Right atrium auricular region (tissue), 2 donors: ENCODE results near the gene COL8A1. TPM values are rescaled to one million over a fixed set of nuclear protein-coding genes. Genes with fewer than 3 reads are reported as not detected.
"Not testable (repeated sequence)": the region's sequence is repeated elsewhere in the genome, so short reads cannot be mapped to it uniquely, and the experiment has no call there.

ENCODE experiments used
- DNase-seq: peaks from one replicate; pipeline ENCODE4 v3.0.0-alpha.2; 2019; ENCODE audit warnings: low spot score
- H3K27ac ChIP-seq, 2 donors: fragments of 200-600 bp; sonication (generic); 1 replicate in 1 of 2; 2 replicates in 1 of 2; pipeline ENCODE4 v1.5.1; 2016 to 2019
- H3K27me3 ChIP-seq, 2 donors: fragments of 200-600 bp; sonication (generic); one replicate each; pipeline versions ENCODE4 v1.5.1 to v1.6.0; 2017 to 2019
- H3K36me3 ChIP-seq: fragments of 200-600 bp; sonication (generic); one replicate; pipeline ENCODE4 v1.5.1; 2016
- H3K4me1 ChIP-seq, 2 donors: fragments of 200-600 bp; sonication (generic); one replicate each; pipeline versions ENCODE4 v1.5.1 to v1.6.0; 2017 to 2019
- H3K4me3 ChIP-seq, 2 donors: fragments of 200-600 bp; sonication (generic); 1 replicate in 1 of 2; 2 replicates in 1 of 2; pipeline ENCODE4 v1.5.1; 2017 to 2019; ENCODE audit warnings: mild to moderate bottlenecking in 1 of 2, moderate library complexity in 1 of 2
- H3K9me3 ChIP-seq, 2 donors: fragments of 200-600 bp; sonication (generic); one replicate each; pipeline ENCODE4 v1.5.1; 2019
- total RNA-seq, 2 donors: library from RNA; depleted of rRNA; stranded (reverse); fragments of >200 nt; gene quantifications; one replicate each; pipeline ENCODE4 v1.1.0, GENCODE V29; 2016
- TF ChIP-seq, protein P1 (sequence below), 2 donors: fragments of 200-600 bp; sonication (generic); IDR thresholded peaks; one replicate each; pipeline ENCODE4 v1.5.1; 2019; ENCODE audit warnings: antibody characterized with exemption in 2 of 2

COL8A1 gene
- total RNA-seq, result 10 to 100 TPM; 43.3 to 53.8 TPM

DNA sequence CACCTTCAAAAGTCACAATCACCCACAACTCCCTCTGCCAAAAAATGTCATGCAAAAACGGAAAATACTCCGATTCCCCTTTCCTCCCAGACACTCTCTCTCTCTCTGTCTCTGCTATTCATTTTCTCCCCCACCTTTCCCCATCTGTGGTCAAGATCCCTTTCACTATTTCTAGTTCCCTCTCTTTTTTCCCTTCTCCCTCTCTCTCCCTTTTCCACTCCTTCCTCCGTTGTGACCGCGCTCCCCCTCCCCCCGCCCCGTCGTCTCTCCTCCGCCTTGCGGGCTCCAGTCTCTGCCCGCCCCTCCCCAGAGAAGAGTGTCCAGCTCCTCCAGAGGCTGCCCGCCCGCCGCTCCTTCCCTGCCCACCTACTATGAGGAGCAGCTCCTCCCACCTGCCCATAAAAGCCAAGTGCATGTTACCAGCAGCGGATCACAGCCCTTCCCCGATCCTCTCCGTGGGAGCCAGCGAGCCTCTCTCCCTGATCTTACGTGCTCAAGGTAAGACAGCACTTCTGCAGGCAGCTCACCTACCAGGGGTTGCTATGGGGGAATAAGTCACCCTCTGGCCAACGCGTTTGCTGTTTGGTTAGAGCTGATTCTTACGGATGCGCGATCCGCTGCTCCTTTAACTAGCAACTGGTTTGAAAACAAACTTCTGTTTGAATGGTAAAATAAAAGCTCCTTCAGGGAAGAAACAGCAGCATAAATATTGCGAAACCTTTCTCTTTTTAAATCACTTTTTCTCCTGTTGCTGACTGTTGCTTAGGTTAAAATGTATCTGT lies at the start of gene COL8A1:
Gene COL8A1, plus strand, starts transcription at position 428 of the 782 bp plus-strand sequence. CDS start 152,089 bp downstream, outside the sequence.
- Histone ChIP-seq H3K27ac (peak within 1 kb of the TSS; percentile 83 to 89), H3K36me3 (no peaks in the 10 kb centered on the region), H3K4me1 (peaks cover 0 to 11% of the 10 kb centered on the region in 2 donors), H3K27me3 (no peaks in the 10 kb centered on the region), H3K9me3 (no peaks in the 10 kb centered on the region), H3K4me3 (peak within 1 kb of the TSS; percentile 57 to 61)
- TF ChIP-seq, protein P1, sequence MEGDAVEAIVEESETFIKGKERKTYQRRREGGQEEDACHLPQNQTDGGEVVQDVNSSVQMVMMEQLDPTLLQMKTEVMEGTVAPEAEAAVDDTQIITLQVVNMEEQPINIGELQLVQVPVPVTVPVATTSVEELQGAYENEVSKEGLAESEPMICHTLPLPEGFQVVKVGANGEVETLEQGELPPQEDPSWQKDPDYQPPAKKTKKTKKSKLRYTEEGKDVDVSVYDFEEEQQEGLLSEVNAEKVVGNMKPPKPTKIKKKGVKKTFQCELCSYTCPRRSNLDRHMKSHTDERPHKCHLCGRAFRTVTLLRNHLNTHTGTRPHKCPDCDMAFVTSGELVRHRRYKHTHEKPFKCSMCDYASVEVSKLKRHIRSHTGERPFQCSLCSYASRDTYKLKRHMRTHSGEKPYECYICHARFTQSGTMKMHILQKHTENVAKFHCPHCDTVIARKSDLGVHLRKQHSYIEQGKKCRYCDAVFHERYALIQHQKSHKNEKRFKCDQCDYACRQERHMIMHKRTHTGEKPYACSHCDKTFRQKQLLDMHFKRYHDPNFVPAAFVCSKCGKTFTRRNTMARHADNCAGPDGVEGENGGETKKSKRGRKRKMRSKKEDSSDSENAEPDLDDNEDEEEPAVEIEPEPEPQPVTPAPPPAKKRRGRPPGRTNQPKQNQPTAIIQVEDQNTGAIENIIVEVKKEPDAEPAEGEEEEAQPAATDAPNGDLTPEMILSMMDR (IDR thresholded peaks at IDR 0.05), result no peak
- DNase-seq, result peak; percentile 82

DNA sequence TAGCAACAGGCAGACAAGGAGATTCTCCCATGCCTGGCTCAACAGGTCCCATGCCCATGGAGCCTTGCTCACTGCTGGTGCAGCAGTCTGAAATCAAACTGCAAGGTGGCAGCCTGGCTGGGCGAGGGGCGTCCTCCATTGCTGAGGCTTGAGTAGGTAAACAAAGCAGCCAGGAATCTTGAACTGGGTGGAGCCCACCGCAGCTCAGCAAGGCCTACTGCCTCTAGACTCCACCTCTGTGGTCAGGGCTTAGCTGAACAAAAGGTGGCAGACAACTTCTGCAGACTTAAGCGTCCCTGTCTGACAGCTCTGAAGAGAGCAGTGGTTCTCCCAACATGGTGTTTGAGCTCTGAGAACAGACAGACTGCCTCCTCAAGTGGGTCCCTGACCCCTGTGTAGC lies 49.2 kb upstream of the COL8A1 start:
- DNase-seq, H3K27me3 ChIP-seq, H3K4me1 ChIP-seq, H3K36me3 ChIP-seq, H3K27ac ChIP-seq, H3K9me3 ChIP-seq, H3K4me3 ChIP-seq: not testable (repeated sequence)

DNA sequence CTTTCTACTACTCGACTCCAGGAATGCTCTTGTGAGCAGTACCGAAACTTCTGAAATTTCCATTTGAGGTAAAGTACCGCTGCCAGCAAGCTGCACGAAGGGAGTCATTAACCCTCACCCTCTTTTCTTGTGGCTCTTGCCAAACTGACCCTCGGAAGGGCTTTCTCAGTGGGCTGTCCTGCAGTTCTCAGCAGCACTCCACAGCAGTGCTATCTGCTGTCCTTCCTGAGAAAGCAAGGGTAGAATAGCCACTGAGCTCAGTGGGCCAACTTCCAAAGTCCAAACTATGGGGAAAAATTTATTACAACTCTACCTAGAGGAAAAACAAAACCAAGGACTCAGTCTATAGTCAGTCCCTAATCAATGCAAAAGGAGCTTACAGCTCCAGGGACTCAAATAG lies 38.5 kb upstream of the COL8A1 start:
- Histone ChIP-seq H3K9me3 (no peaks in the 10 kb centered on the region), H3K4me1 (no peaks in the 10 kb centered on the region), H3K36me3 (no peaks in the 10 kb centered on the region), H3K27ac (no peak overlapping the region), H3K4me3 (no peak overlapping the region), H3K27me3 (no peaks in the 10 kb centered on the region)
- TF ChIP-seq, protein P1 (IDR thresholded peaks at IDR 0.05), result no peak
- no peak for DNase-seq

DNA sequence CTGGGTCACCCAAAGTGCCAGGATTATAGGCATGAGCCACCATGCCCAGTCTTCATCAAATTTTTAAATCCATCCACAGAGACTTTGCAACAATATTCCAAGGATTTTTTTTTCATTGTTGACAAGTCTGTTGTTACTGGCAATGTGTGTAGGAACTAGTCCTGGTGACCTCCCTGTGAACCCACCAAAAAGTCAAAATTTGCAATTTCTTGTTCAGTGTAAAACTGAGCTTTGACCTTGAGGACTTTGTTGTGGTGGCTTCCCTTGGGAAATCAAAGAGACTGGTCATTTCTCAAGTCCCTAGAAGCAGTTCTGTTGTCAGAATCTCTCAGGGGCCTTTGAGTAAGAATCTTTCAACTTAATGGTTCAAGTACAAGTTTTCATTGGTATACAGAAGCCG lies 36.9 kb upstream of the COL8A1 start:
- TF ChIP-seq, protein P1 (IDR thresholded peaks at IDR 0.05), result no peak
- H3K4me1 ChIP-seq, result no peaks in the 10 kb centered on the region

DNA sequence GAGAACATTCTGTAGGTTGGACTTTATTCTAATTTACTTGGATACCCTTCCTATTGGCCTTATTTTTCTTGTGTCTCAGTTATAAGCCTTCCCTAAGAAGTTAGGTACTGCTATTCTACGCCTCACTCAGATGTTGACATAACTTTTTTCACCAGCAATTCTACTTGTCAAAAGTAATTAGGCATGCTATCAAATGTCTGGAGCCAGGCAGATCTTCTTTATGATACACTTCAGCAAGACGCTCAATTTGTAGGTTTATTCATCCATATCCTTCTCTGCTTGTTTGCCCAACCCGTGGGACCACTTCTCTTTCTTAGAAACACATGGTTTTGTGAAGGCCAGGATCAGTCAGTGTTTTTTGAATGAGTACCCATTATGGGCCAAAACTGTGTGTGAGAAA lies 36.2 kb upstream of the COL8A1 start:
- H3K4me3 ChIP-seq, result no peak overlapping the region
- no peak for DNase-seq
- no peaks in the 10 kb centered on the region for H3K9me3 ChIP-seq
- H3K27me3 ChIP-seq, result no peaks in the 10 kb centered on the region
- TF ChIP-seq, protein P1 (IDR thresholded peaks at IDR 0.05), result no peak
- H3K36me3 ChIP-seq, result no peaks in the 10 kb centered on the region
- no peaks in the 10 kb centered on the region for H3K4me1 ChIP-seq
- H3K27ac ChIP-seq, result no peak overlapping the region

More for the DNA sequence above, 36.9 kb upstream of the COL8A1 start:
- Histone ChIP-seq H3K27me3 (no peaks in the 10 kb centered on the region), H3K4me3 (no peak overlapping the region), H3K27ac (no peak overlapping the region), H3K36me3 (no peaks in the 10 kb centered on the region), H3K9me3 (no peaks in the 10 kb centered on the region)
- DNase-seq, result no peak

DNA sequence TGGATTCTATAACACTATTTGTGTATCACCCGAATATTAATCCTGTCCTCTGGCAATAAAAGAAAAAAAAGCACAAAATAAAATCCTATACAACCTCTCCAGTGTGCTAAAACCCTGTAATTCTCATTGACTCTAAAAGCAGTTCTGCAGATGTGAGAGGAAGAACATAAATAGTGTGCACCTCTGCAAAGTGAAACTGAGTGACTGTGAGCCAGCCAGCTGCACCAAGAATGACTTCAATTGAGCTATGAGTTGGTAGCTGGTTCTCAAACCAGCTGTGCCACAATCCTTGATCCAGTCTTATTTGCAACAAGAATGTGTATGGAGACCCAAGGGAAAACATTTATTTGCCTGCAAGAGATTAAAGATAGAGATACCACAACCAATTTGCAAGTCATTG lies 31.2 kb upstream of the COL8A1 start:
- no peak overlapping the region for H3K4me3 ChIP-seq
- TF ChIP-seq, protein P1 (IDR thresholded peaks at IDR 0.05), result no peak
- DNase-seq, result no peak
- no peak overlapping the region for H3K27ac ChIP-seq
- H3K9me3 ChIP-seq, result no peaks in the 10 kb centered on the region
- H3K27me3 ChIP-seq, result no peaks in the 10 kb centered on the region
- no peaks in the 10 kb centered on the region for H3K4me1 ChIP-seq
- H3K36me3 ChIP-seq, result no peaks in the 10 kb centered on the region
